ENCODE measurements around the gene ADIPOR2.

- TF ChIP-seq POLR2A (IDR thresholded peaks at IDR 0.05; ENCODE audit: low read depth, low read length) (no peak), TAF1 (IDR thresholded peaks at IDR 0.05; ENCODE audit: borderline replicate concordance, low read depth, low read length) (no peak), POLR2AphosphoS5 (IDR thresholded peaks at IDR 0.05; ENCODE audit: low read depth, low read length) (no peak)
Measured at GRCh38 chr12:1808036-1808797, 117.3 kb downstream of the ADIPOR2 start.
